IPS-11a (cell line): ENCODE measurements around the gene HHIPL1.

Experiments
- H3K4me3 ChIP-seq: one replicate; pipeline ENCODE4 v1.5.1; 2013; ENCODE audit warnings: low read depth, low read length, control low read depth

The HHIPL1 gene

DNA sequence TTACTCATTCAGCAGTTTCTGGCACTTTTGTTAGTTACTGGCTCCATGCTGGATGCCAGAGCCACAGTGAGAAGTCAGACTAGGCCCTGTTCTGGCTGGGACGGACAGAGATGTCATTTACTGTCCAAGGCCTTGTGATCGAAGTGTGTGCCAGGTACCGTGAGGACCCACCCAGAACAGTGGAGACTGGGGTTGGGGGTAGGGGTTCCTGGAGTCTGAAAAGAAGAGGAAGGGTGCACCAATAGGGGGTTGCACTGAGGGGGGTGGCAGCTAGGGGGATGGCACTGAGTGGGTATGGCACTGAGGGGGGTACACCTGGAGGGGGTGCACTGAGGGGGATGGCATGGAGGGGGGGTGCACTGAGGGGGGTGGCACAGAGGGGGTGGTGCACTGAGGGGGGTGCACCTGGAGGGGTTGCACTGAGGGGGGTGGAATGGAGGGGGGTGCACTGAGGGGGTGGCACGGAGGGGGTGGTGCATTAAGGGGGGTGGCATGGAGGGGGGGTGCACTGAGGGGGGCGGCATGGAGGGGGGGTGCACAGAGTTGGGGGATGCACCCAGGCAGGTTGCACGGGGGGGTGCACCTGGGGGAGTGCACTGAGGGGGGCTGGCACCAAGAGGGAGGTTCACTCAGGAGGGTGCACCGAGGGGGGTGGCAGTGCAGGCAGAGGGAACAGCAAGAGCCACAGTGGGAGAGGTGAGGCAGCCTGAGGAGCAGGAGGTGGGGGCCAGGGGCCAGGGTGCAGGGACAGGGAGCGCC is 28.6 kb downstream of the HHIPL1 start:
- H3K4me3 ChIP-seq, result no peak overlapping the region

DNA sequence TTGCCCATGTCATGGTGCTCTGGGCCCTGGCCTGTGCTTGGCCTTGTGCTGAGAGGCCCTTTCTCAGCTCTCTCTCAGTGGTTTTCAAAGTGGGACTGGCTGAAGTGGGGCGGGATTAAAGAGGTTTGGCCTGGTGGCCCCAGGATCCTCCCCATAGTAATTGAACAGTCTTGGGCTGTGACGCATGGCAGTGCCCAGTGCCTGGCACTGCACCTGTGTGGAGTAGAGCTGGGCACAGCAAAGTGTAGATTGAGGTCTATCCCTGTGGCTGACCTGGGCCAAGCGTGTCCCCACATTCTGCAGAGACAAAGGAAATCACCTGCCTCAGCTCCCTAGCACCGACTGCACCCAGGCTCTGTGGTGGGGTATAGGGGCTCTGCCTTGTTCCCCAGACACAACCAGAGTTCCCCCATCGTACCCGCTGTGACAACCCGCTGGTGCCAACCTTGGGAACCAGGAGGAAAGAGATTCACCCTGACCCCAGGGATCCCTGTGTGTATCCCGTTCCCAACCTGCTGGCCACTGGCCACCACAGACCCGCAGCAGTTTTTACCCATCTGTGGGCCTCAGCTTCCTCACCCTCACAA is 29.2 kb downstream of the HHIPL1 start:
- H3K4me3 ChIP-seq, result no peak overlapping the region

DNA sequence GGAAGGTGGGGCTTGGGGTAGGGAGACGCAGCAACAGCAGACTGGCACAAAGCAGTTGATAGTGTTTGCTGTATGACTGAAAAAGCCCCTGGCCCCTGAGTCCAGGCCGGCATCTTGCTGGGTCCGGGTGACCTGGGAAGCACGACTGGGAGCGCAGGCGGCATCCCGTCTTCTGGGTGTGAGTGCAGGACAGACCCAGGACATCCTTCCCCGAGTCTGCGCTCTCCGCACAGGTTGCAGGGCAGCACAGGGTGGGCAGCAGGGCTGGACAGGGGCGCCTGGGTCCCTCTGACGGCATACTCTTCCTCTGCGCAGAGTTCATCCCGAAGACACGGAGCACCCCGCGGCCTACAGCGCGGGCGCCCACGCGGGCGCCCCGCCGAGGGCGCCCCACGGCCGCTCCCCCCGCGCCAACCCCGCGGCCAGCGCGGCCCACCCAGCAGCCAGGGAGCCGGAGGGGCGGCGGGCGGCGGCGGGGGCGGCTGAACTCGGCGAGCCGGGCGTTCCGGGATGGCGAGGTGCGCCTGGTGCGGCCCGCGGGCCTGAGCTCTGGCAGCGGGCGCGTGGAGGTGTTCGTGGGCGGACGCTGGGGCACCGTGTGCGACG is 29.9 kb downstream of the HHIPL1 start:
- no peak overlapping the region for H3K4me3 ChIP-seq

DNA sequence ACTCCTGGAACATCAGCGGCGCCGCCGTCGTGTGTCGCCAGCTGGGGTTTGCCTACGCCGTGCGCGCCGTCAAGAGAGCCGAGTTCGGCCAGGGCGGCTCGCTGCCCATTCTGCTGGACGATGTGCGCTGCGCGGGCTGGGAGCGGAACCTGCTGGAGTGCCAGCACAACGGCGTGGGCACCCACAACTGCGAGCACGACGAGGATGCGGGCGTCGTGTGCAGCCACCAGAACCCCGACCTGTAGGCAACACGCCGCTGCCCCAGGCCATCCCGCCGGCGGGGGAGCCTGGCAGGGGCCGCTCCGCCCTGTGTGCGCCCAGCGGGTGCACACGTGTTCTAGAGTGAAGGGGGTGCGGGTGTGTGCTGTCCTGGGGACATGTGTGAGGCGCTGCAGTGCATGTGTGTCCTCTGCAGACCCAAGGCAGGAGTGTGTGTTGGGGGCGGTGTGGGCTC is 30.5 kb downstream of the HHIPL1 start:
- H3K4me3 ChIP-seq, result no peak overlapping the region

DNA sequence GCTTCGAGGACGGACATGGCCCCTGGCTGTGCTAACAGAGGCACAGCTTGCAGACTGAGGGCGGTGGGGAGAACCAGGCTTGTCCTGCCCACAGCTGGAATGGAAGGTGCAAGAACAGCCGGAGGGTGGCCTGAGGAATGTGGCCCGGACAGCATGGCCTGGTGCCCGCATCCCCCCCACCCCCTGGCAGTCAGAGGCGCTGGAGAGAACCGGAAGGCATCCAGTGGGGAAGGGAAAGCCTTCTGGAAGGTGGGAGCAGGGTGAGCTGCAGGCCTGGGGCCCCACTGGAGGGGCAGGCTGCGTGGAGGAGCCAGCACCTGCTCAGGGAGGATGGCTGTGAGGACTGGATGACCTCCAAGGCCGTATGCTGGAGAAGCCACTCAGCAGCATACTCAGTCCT is 31.0 kb downstream of the HHIPL1 start:
- no peak overlapping the region for H3K4me3 ChIP-seq

DNA sequence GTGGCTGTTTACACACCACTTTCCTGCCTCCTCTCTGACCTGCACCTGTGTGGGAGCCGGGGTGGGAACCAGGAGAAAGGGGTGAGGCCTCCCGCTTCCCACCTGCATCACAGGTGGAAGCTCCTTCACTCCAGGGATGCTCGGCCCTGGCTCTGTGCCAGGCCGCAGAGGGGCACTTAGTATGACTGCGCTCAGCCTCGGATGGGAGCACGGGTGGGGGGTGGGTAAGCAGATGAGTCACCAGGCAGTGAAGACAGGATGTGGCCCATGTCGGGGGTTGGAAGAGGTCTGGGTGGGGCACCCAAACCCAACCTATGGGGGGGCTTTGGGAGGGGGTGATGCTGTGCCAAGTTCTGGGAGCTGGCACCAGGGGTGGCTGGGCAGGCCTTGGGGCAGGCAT is 31.7 kb downstream of the HHIPL1 start:
- no peak overlapping the region for H3K4me3 ChIP-seq

DNA sequence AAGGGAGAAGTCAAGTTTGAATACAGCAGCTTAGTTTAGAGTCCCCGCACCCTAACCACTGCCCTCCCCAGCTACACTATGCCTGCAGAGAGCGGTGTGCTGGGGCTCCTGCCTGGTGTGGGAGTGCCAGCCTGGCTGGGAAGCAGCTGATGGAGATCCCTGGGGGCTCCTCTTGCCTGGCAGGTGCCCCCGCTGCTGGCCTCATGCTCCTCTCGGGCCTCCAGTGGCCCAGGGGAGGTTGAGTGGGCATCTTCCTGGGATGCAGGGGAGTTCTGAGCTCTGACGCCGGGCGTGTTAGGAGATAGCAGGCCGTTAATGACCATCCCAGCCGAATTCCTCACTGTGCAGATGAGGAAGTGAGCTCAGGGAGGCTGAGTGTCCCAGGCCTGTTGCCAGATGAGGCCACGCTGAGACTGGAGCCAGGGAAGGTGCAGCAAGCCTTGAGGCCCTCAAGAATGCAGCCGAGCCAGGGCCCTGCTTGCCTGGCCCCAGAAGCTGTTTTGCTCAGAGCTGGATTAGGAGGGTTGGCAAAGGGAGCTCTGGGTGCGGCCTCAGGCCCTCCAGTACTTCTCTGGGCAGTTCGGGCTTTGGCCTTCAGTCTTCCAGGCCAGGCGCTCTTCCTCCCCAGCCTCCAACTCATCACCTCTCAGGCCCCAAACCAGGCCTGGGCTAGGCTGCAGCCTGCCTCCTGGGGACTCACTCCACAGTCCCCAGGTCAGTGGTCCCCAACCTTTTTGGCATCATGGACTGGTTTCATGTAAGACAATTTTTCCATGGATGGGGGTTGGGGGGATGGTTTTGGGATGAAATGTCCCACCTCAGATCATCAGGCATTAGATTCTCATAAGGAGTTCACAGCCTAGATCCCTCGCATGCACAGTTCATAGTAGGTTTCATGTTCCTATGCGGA is 32.6 kb downstream of the HHIPL1 start:
- H3K4me3 ChIP-seq, result no peak overlapping the region

DNA sequence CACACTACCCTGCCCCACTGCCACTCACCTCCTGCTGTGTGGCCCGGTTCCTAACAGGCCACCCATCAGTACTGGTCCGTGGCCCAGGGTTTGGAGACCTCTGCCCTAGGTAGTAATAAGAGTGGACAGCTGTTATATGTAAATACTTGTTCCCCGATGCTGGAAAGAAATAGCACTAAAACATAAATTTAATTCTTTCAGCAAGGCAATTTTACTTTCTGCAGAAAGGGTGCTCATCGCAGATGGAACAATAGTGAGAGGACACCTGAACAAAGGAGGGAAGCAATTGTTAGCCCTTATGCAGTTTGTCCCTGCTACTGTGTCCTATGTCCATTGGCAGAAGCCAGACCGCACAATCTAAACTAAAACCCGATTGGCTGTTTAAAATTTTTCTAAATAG is 33.3 kb downstream of the HHIPL1 start:
- no peak overlapping the region for H3K4me3 ChIP-seq

DNA sequence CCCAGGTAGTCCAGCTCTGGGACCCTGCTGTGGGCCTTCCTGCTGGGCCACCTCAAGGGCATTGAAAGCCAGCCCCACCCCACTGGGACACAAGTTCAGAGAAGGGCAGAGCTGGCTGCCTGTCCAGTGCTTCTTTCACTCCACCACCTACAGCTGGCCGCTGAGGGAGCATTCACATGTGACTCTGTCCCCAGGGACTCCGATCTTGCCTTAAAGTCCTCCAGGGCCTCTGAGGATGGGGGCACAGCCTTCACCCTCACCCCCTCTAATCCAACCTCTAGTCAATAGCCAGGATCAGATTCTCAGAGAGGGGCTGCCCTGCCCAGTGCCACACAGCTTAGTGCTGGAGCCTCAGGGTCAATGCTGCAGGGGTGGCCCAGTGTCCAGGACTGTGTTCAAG is 34.2 kb downstream of the HHIPL1 start:
- no peak overlapping the region for H3K4me3 ChIP-seq

DNA sequence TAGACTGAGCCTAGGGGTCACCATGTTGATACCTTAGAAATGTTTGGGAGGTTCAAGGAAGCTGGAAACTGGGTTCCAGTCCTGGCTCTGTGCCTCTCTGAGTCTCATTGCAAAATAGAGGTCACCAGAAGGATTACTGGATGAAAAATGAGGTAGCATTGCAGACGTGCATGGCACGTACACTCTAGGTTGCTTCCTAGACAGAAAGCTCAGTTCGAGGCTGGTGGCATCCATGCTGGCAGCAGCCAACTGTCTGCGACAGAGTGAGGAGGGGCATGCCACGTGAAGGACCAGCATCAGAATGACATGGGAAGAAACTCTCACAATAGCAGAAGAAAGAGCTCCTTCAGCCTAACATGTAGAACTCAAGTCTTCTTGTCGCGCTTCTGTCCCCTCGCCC is 34.6 kb downstream of the HHIPL1 start:
- no peak overlapping the region for H3K4me3 ChIP-seq

DNA sequence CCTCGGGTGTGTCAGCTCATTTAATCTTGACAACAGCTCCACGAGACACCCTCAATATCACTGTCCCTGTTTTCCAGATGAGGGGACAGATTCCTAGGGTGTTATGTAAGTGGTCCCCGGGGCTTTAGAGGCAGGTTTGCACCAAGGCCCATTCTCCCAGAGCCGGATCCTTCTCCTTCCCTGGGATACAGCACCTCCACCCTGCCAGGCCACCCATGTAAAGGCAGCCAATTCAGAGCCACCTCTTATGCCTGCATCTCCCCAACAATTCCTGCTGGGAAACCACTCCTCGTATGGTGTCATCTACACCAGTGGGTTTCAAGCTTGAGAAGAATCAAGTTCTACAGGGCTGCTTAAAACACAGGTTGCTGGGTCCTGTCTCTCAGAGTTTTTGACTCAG is 35.1 kb downstream of the HHIPL1 start:
- H3K4me3 ChIP-seq, result no peak overlapping the region

DNA sequence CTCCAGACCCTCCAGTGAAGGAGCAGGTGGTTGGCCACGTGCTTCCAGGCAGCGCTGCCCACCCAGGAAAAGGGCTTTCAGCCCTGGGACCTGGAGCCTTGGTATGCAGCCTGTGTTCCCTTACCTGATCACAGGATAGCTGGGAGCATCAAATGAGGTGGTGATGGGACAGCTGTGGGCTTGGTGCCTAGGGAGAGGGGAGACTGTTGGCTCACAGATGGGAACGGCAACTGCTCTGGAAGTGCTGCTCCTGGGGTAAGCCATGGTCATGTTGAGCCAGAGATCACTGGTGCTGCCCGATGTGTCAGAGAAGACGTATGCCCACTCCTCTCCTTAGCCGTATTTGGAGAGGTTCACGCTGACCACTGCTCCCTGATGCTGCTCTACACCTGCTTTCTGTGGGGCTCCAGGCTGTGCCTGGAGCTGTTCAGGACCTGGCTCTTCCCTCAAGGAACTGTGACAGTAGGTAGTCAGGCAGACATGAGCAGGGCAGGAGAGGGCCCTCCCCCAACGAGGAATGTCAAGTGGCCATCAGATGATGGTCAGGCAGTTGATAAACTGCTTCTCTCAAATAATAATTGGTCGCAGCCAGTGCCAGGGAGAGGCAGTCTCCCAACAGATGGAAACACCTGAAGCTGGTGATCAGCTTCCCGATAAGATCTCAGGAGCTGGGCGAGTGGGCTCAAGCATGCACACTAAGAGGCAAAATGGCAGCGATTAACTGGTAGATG is 36.3 kb downstream of the HHIPL1 start:
- no peak overlapping the region for H3K4me3 ChIP-seq

DNA sequence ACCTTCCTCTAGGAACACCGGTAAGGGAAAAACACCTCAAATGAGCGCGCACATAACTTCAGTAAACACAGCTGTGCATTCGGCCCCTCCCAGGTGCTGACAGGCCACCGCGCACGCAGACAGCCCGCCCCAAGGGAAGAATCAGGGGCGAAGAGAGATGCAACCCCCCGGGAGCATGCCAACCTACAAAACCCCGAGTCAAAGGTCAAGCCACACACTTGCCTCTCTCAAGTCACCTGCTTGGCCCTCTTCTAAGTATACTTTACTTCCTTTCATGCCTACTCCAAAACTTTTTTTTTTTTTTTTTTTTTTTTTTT is 36.9 kb downstream of the HHIPL1 start:
- no peak overlapping the region for H3K4me3 ChIP-seq

DNA sequence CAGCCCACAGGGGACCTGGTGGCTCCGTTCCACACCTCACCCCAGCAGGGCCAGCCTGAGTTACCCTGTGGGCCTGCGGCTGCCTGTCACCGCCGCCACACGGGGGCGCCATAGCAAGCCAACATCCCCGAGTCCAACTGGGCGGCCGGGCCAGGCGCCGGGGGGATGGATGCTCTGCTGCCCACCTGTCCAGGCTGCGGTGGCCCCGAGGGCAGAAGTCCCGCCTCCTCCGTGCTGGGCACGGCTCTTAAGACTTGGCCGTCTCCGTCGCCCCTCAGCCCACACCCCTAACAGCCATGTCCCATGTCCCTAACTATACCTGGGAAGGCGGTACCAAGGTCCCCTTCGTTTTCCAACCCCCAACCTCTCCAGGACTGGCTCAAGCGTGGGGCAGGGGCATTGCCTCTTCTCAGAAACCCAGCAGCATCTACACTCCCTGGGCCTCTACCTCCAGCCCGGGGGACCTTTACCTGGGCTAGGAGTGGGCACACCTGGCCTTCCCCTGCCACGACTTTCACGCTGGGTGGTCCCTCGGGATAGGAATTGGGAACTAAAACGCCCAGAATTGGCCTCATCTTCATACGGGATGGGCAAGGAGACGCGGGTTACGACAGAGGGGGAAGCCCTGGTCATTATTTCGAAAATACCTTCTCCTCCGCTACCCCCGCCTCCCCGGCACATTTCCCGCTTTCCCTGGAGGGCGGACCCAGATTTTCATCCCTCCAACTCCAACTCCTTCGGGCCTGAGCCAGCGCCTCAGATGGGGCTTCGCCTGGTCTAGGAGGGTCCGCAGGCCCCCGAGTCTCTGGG is 38.1 kb downstream of the HHIPL1 start:
- H3K4me3 ChIP-seq, result peak overlapping the region; percentile 75

DNA sequence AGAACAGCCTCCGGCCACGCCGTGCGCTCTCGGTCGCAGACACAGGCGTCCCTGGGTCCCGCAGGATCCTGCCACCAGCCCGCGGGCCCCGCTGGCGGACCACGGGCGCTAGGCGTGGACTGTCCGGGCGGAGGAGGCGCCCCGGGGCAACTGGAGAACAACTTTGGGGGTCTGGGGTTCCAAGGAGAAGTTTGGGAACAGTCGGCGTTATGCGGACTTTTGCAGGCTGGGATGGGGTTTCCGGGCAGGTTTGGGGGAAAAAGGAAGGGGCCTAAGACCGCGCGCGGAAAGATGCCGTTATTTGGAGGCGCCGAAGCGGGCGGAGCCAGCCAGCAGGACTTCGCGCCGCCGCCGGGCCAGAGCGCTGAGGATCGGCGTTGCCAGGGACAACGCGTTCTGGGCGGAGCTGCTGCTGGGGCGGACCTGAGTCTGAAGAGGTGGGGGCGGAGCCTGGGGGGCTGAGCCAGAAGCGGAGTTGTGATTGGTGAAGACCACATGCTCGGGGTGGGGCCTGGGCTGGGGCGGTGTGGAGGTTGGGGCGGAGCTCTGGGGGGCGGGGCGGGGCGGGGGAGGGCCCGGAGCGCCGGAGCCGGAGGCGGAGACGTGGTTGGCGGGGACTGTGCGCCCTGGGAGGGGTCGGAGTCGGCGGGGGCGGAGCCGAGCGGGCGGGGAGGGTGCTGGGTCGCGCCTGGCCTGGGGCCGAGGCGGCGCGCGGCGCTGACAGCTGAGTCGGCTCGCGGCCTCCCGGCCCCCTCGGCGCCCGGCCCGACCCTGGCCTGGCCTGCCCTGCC is 38.9 kb downstream of the HHIPL1 start, which contains the start of gene CYP46A1:
Gene CYP46A1, plus strand, starts transcription at position 680 of the 791 bp plus-strand sequence. CDS start 120 bp downstream, outside the sequence.
- peak within 1 kb of the TSS; percentile 75 for H3K4me3 ChIP-seq

DNA sequence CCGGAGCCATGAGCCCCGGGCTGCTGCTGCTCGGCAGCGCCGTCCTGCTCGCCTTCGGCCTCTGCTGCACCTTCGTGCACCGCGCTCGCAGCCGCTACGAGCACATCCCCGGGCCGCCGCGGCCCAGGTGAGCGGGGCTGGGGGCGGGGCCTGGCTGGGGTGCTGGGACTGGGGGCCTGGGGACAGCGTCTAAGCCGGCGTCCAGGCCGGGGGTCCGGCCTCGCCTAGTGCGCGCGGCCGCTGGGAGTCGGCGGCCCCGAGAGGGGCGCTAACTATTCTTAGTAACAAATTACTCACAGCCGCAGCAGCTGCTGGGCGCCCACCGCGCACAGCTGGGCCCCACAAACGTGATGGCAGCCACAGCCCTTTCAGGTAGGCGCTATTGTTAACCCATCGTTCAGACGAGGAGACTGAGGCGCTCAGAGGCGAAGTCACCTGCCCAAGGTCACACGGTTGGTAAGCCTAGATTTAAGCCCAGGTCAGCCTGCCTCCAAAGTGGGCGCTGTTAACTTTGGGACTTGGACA is 39.5 kb downstream of the HHIPL1 start:
- peak overlapping the region; percentile 66 for H3K4me3 ChIP-seq

DNA sequence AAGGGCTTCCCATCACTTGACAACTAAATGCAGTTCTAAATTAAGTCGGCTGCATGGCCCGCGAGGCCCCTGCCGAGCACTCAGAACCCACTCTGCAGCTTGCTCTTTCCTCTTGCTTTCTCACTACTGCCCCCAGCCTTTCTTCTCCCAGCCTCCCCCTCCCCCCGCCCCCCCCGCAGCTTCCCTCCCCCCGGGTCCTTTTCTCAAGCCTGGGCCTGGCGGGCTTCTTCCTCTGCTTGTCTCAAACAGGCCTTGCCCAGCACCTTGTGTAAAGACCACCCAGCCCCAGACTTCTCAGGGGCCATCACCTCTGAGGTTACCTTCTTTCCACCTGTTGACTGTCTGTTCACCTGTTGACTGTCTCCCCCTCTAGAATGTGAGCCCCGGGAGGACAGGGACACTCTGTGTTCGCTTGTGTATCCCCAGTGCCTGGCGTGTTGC is 40.2 kb downstream of the HHIPL1 start:
- H3K4me3 ChIP-seq, result no peak overlapping the region

DNA sequence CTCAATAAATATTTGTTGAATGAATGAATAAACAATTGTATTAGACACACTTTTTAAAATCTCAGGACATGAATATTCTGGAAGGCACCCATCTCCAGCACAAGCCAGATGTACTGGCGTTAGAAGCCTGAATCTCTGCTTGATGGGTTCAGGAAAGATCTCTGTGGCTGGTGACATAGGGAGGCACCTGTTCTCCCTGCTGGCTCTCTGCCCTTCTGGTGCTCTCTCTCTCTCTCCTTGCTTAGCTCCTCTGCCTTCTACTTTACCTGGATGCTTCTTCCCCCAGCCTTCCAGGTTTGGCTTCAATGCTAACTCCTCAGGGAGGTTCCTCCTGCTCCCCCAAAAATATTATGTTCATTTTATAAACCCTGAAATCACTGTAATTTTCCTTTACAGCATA is 40.7 kb downstream of the HHIPL1 start:
- H3K4me3 ChIP-seq, result no peak overlapping the region
